H9 (cell line): ENCODE measurements around the gene GLDC. TPM values are rescaled to one million over a fixed set of nuclear protein-coding genes. Genes with fewer than 3 reads are reported as not detected.

Experiments
- DNase-seq: peaks from one replicate; pipeline ENCODE4 v3.0.0-alpha.2; 2017
- H2AFZ ChIP-seq: one replicate; pipeline ENCODE4 v1.6.1; 2013; ENCODE audit warnings: mild to moderate bottlenecking, low read length, control low read depth, moderate library complexity
- H2AK5ac ChIP-seq: 2 replicates; pipeline ENCODE4 v1.6.1; 2013; ENCODE audit warnings: low read length, control low read depth, mixed read lengths; ENCODE audit not compliant: insufficient read length
- H2BK120ac ChIP-seq: one replicate; pipeline ENCODE4 v1.6.1; 2013; ENCODE audit warnings: low read depth, mild to moderate bottlenecking, low read length, control low read depth, inconsistent platforms; ENCODE audit not compliant: poor library complexity, severe bottlenecking
- H2BK12ac ChIP-seq: 2 replicates; pipeline ENCODE4 v1.6.1; 2013; ENCODE audit warnings: low read length, control low read depth, mixed read lengths, low read depth; ENCODE audit not compliant: insufficient read length
- H2BK15ac ChIP-seq: 2 replicates; pipeline ENCODE4 v1.6.1; 2013; ENCODE audit warnings: low read depth, low read length, control low read depth
- H2BK20ac ChIP-seq: one replicate; pipeline ENCODE4 v1.6.1; 2013; ENCODE audit warnings: low read depth, mild to moderate bottlenecking, low read length, control low read depth, inconsistent platforms; ENCODE audit not compliant: poor library complexity, severe bottlenecking
- H2BK5ac ChIP-seq: 2 replicates; pipeline ENCODE4 v1.6.1; 2013; ENCODE audit warnings: low read length, control low read depth, mixed read lengths; ENCODE audit not compliant: insufficient read length
- H3K14ac ChIP-seq: 2 replicates; pipeline ENCODE4 v1.6.1; 2013; ENCODE audit warnings: low read length, control low read depth; ENCODE audit not compliant: insufficient read depth
- H3K18ac ChIP-seq: 2 replicates; pipeline ENCODE4 v1.6.1; 2013; ENCODE audit warnings: low read depth, mild to moderate bottlenecking, mixed read lengths, low read length, control low read depth; ENCODE audit not compliant: insufficient read length
- H3K23ac ChIP-seq: 2 replicates; pipeline ENCODE4 v1.6.1; 2013; ENCODE audit warnings: low read length, control low read depth, mixed read lengths, low read depth; ENCODE audit not compliant: insufficient read length
- H3K23me2 ChIP-seq: 2 replicates; pipeline ENCODE4 v1.6.1; 2013; ENCODE audit warnings: low read depth, mild to moderate bottlenecking, mixed read lengths, low read length, control low read depth; ENCODE audit not compliant: insufficient read length, poor library complexity, severe bottlenecking
- H3K27ac ChIP-seq: 2 replicates; pipeline ENCODE4 v1.5.1; 2013; ENCODE audit warnings: low read length, control low read depth, mixed read lengths, low read depth; ENCODE audit not compliant: insufficient read length
- H3K27me3 ChIP-seq: 2 replicates; pipeline ENCODE4 v1.6.1; 2013; ENCODE audit warnings: low read length, control low read depth, inconsistent platforms; ENCODE audit not compliant: insufficient read depth
- H3K4ac ChIP-seq: 2 replicates; pipeline ENCODE4 v1.6.1; 2013; ENCODE audit warnings: low read depth, mild to moderate bottlenecking, control low read depth, inconsistent platforms, low read length, moderate library complexity
- H3K4me1 ChIP-seq: 2 replicates; pipeline ENCODE4 v1.6.1; 2013; ENCODE audit warnings: low read length, control low read depth, inconsistent platforms; ENCODE audit not compliant: insufficient read depth
- H3K4me2 ChIP-seq: 2 replicates; pipeline ENCODE4 v1.6.1; 2013; ENCODE audit warnings: low read length, control low read depth, mixed read lengths; ENCODE audit not compliant: insufficient read length, insufficient read depth
- H3K56ac ChIP-seq: 2 replicates; pipeline ENCODE4 v1.6.1; 2013; ENCODE audit warnings: low read depth, mild to moderate bottlenecking, mixed read lengths, low read length, control low read depth; ENCODE audit not compliant: insufficient read length
- H3K79me1 ChIP-seq: 2 replicates; pipeline ENCODE4 v1.6.1; 2013; ENCODE audit warnings: low read depth, mild to moderate bottlenecking, moderate library complexity, low read length, control low read depth, inconsistent platforms; ENCODE audit not compliant: insufficient read depth, poor library complexity, severe bottlenecking
- H3K79me2 ChIP-seq: 2 replicates; pipeline ENCODE4 v1.6.1; 2013; ENCODE audit warnings: low read length, control low read depth, inconsistent platforms; ENCODE audit not compliant: insufficient read depth
- H3K9ac ChIP-seq: 2 replicates; pipeline ENCODE4 v1.6.1; 2013; ENCODE audit warnings: low read length, control low read depth, mixed read lengths; ENCODE audit not compliant: insufficient read length; ENCODE audit errors: extremely low read depth
- H3K9me3 ChIP-seq: one replicate; pipeline ENCODE4 v1.6.1; 2013; ENCODE audit warnings: low read depth, low read length, inconsistent platforms; ENCODE audit not compliant: control insufficient read depth
- H3T11ph ChIP-seq: one replicate; pipeline ENCODE4 v1.6.1; 2013; ENCODE audit warnings: mild to moderate bottlenecking, low read length, control low read depth, inconsistent platforms
- H4K20me1 ChIP-seq: one replicate; pipeline ENCODE4 v1.6.1; 2013; ENCODE audit not compliant: control insufficient read depth, insufficient read length, insufficient read depth
- H4K5ac ChIP-seq: 2 replicates; pipeline ENCODE4 v1.6.1; 2013; ENCODE audit warnings: low read depth, mild to moderate bottlenecking, mixed read lengths, low read length, control low read depth; ENCODE audit not compliant: insufficient read length
- H4K8ac ChIP-seq: replicated peaks from 2 replicates; pipeline ENCODE4 v1.6.1; 2013; ENCODE audit warnings: low read length, control low read depth, mixed read lengths, low read depth; ENCODE audit not compliant: insufficient read length
- H4K91ac ChIP-seq: 2 replicates; pipeline ENCODE4 v1.6.1; 2013; ENCODE audit warnings: low read depth, mild to moderate bottlenecking, moderate library complexity, mixed read lengths, low read length, control low read depth; ENCODE audit not compliant: insufficient read length
- H3K27ac Mint-ChIP-seq, 3 experiments: 2 replicates in 2 of 3; 3 replicates in 1 of 3; pipeline ENCODE4 v1.8.0; 2020 to 2021; ENCODE audit warnings: mixed read lengths in 3 of 3, mild to moderate bottlenecking in 1 of 3, moderate library complexity in 1 of 3
- H3K27me3 Mint-ChIP-seq: 2 replicates; pipeline ENCODE4 v1.8.0; 2021; ENCODE audit warnings: low read depth, mild to moderate bottlenecking, moderate library complexity, mixed read lengths
- H3K36me3 Mint-ChIP-seq, 3 experiments: 2 replicates in 2 of 3; 3 replicates in 1 of 3; pipeline ENCODE4 v1.8.0; 2020 to 2021; ENCODE audit warnings: low read depth in 3 of 3, mixed read lengths in 3 of 3; ENCODE audit not compliant: insufficient read depth in 1 of 3
- H3K4me1 Mint-ChIP-seq, 2 experiments: 2 replicates each; pipeline ENCODE4 v1.8.0; 2020; ENCODE audit warnings: mixed read lengths in 2 of 2
- H3K4me3 Mint-ChIP-seq, 2 experiments: 2 replicates in 1 of 2; 3 replicates in 1 of 2; pipeline ENCODE4 v1.8.0; 2020 to 2021; ENCODE audit warnings: mild to moderate bottlenecking in 2 of 2, mixed read lengths in 2 of 2, moderate library complexity in 1 of 2
- H3K9me3 Mint-ChIP-seq, 2 experiments: 2 replicates in 1 of 2; 3 replicates in 1 of 2; pipeline ENCODE4 v1.8.0; 2020; ENCODE audit warnings: mild to moderate bottlenecking in 2 of 2, mixed read lengths in 2 of 2, moderate library complexity in 1 of 2
- WGBS: extraction: QIAGEN DNeasy Blood & Tissue Kit; methylation state at CpG from one replicate; pipeline ENCODE4 v1.1.7; 2013; ENCODE audit warnings: missing lambda C conversion rate, low lambda C conversion rate, mixed read lengths; ENCODE audit not compliant: insufficient read length; ENCODE audit errors: extremely low coverage; 5-methylcytosine and 5-hydroxymethylcytosine counted together
- total RNA-seq: library from RNA; stranded (reverse); gene quantifications from 2 replicates; pipeline ENCODE4 v1.2.1, GENCODE V29; 2021
- TF ChIP-seq, protein P1 (sequence below): fragments of 200-600 bp; sonication (generic); conservative IDR thresholded peaks from 3 replicates; pipeline ENCODE4 v1.8.0; 2021; ENCODE audit warnings: antibody characterized with exemption, mild to moderate bottlenecking

The GLDC gene
- total RNA-seq, 1 experiment from 2014 or later, result 74.4 TPM

DNA sequence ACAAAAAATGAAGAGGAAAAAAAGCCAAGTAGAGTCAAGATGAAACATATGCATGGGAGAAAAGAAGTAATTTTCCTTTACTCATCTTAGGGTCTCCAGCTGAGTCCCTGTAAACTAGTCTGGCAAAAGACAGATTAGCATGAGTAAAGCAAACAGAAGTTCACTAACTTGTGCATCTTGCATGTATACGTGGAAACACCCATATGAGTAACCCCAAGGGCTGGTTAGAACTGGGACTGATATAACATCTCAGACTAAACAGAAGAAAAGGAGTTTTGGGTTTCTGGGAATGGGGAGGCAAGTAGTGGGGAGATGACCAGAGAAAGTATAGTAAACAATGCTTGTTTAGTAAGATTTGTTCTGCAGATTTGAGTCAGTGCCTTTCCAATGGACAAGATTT lies 20.1 kb upstream of the GLDC start:
- Histone ChIP-seq H3K4ac (no peak overlapping the region), H2BK20ac (no peak overlapping the region), H3K79me1 (no peaks in the 10 kb centered on the region), H3K4me1 (peaks cover 2% of the 10 kb centered on the region; the same call in 1 of the 2 replicates), H2AFZ (no peak overlapping the region), H3K14ac (no peak overlapping the region), H3K27me3 (no peaks in the 10 kb centered on the region), H2BK12ac (no peak overlapping the region), H3K23me2 (no peaks in the 10 kb centered on the region), H4K5ac (no peak overlapping the region), H3K79me2 (peaks cover 2% of the 10 kb centered on the region; the same call in 1 of the 2 replicates), H3T11ph (no peak overlapping the region), H3K4me2 (no peak overlapping the region), H2BK120ac (no peak overlapping the region), H2BK15ac (no peak overlapping the region), H2BK5ac (no peak overlapping the region), H3K9me3 (no peaks in the 10 kb centered on the region), H3K23ac (no peak overlapping the region), H3K27ac (no peak overlapping the region), H3K56ac (no peak overlapping the region), H4K20me1 (no peaks in the 10 kb centered on the region), H3K9ac (no peak overlapping the region), H2AK5ac (no peak overlapping the region), H4K91ac (no peak overlapping the region), H4K8ac (no peak overlapping the region), H3K18ac (no peak overlapping the region)
- H3K27me3 Mint-ChIP-seq, result no peaks in the 10 kb centered on the region
- H3K4me3 Mint-ChIP-seq, result no peak overlapping the region
- peaks cover 8 to 10% of the 10 kb centered on the region in 2 experiments for H3K4me1 Mint-ChIP-seq
- TF ChIP-seq, protein P1, sequence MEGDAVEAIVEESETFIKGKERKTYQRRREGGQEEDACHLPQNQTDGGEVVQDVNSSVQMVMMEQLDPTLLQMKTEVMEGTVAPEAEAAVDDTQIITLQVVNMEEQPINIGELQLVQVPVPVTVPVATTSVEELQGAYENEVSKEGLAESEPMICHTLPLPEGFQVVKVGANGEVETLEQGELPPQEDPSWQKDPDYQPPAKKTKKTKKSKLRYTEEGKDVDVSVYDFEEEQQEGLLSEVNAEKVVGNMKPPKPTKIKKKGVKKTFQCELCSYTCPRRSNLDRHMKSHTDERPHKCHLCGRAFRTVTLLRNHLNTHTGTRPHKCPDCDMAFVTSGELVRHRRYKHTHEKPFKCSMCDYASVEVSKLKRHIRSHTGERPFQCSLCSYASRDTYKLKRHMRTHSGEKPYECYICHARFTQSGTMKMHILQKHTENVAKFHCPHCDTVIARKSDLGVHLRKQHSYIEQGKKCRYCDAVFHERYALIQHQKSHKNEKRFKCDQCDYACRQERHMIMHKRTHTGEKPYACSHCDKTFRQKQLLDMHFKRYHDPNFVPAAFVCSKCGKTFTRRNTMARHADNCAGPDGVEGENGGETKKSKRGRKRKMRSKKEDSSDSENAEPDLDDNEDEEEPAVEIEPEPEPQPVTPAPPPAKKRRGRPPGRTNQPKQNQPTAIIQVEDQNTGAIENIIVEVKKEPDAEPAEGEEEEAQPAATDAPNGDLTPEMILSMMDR, result no peak
- DNase-seq, result no peak
- no peaks in the 10 kb centered on the region for H3K9me3 Mint-ChIP-seq
- H3K27ac Mint-ChIP-seq, result peak overlapping the region in 1 of 3 experiments; percentile 12; a peak in 1 of 7 replicates
- peaks cover 3 to 16% (median 6%) of the 10 kb centered on the region in 3 experiments; a peak in 5 of 7 replicates for H3K36me3 Mint-ChIP-seq
- WGBS, result no CpG with 5 or more reads among the region's 1 CpG
